Activated effector memory CD4-positive, alpha-beta T cell treated with Interleukin-2 at 50 U/mL for 16 hours (primary cell): ENCODE results near the gene STAT4.
A peak's percentile ranks its signal among the peaks of the same experiment; 100 is the strongest.

Experiments
- DNase-seq: peaks from one replicate; pipeline ENCODE4 v3.0.0-alpha.2; 2020

The STAT4 gene

DNA sequence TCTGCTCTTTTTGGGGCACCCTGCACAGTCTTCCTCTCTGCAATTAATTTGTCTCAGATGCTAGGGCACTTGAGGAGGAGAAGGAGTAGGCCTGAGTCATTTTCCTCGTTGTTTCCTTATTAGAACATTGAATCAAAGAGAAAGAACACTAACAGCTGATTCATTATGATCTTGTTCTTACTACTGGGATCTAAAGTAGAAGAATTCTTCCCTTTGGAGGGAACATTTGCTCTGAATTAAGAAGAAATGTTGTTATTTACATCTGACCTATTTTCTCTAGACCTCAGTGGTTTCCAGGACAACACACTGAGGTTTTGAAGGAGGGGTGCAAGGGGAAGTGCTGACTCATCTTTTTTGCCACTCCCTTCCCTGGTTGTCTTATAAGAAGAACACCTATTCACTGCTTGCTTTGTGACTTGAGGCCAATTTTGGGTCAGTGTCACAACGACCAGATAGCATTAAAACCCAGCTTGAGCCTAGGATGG lies 112.5 kb downstream of the STAT4 start:
- peak; percentile 37 for DNase-seq

DNA sequence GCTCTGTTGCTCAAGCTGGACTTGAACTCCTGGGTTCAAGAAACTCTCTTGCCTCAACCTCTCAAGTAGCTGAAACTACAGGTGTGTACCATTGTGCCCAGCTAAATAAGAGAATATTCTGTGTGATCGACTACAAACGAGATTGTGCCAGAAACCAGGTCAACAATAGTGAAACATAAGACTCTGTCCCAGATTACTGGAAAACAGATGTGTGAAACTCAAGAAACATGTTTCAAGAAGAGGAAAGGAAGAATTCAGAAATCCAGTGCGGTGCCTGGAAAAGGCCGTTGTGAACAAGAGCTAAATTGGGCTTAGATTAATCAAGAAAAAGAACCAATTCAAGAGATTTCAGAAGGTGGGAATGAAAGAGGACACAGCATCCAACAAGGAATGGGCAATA lies 113.4 kb downstream of the STAT4 start:
- no peak for DNase-seq

DNA sequence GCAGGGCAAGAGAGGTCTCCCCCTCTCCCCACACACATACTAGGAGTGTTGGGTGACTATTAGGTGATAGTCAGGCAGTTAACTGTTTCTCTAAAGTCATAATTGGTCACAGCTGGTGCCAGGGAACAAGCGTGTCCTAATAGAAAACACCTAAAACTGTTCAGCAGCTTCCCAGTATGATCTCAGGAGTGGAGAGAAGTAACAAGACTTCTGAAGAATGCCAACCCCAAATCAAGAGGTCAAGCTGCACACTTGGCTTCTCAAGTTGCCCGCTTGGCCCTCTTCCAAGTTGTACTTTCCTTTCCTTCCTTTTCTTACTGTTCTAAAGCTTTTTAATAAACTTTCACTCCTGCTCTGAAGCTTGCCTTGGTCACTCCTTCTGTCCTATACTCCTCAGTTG lies 114.4 kb downstream of the STAT4 start:
- DNase-seq, result no peak

GRCh38 chr2:191032588-191033429 lies 118.0 kb downstream of the STAT4 start:
- no peak for DNase-seq

DNA sequence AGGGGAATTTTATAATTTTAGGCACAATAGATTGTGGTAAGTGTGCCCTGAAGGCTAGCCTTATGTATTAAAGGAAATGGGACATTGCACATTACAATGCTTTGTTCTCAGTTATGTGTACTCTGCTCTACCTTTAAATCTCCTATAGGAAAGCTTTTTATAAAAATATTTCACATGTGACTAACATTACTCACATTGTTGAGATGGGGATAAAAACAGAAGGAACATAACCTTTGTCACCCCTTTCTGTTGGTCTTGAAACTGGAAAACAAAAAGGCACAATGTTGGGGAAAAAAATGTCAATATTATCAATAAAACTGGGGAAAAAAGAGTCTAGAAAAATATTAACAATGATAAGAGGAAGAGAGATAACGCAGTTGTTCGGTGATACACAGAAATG lies 119.5 kb downstream of the STAT4 start:
- DNase-seq, result no peak

GRCh38 chr2:191030521-191031154 lies 120.2 kb downstream of the STAT4 start:
- no peak for DNase-seq

DNA sequence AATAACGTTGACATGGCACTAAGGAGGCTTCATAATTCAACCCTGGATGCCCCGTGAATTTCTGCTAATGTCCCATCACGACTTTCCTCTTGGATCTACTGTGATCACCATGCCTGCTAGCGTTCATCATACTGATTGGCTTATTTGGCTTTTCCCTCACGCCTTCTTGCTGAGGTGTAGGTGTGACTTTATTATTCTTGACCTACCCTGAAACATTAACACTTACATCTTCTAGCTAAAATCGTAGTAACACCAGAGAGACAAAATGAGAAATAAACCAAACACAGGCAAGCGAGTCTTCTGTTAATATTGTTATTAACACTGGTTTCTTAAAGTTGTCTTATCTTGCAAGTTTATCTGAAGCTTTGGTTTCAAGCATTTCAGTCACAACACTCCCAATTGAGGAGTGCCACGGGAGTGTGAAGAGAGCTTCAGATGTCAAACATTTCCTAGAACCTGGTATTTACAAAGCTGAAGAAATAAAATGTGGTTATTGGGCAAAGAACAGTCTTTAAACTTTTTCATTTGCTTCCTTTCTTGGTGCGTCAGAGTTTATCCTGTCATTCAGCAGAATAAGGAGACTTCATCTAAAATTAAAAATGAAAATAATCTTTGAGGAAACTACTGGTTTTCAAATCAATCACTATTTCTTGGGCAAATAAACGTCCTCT lies 121.4 kb downstream of the STAT4 start:
- no peak for DNase-seq

GRCh38 chr2:191026377-191026776 lies 124.4 kb downstream of the STAT4 start:
- no peak for DNase-seq

GRCh38 chr2:191025135-191025534 lies 125.7 kb downstream of the STAT4 start:
- no peak for DNase-seq

DNA sequence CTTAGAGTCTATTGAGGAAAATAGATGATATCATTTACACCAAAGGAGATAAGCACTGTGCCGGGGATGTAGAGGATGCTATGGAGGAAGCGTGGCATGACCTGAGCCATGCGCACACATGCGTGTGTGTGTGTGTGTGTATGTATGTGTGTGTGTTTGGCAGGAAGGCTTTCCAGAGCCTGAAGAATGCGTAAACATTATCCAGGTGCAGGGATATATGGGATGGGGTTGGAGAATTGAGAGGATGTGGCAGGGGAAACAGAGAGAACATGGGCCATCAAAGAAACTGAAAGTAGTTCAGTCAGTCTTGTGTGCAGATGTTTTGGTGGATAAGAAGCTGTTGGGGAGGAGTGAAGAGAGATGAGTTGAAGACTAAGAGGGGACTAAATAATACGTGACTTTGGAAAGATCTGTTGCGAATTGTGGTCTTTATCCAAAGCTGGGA lies 127.5 kb downstream of the STAT4 start:
- DNase-seq, result no peak

DNA sequence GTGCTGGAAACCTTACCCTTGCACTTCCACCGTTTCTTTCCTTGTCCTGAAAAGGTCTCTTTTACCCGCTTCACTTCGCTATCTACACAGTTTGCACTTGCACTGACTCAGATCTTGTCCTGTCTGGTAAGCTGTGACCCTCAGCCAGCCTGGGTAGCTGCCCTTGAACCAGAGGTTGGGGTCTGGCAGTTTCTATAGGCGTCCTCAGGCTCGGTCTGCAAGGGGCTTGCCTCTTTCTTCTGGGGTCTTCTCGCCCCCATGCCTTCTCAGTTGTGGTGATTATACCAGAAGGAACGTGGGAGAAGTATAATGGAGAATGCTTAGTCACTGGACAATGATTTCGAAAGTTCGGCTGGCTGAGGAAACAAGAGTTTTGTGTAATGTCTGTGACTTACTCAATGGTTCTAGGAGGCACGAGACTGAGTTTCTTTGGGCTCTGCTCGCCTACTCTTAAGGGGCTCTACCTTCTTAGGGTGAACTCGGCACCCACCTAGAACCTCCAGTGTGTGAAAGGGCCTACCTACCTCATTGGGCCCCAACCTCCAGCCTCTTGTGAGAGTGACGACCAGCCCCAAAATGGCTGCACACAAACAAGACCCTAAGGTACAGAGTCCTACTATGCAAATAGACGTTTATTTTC lies 129.9 kb downstream of the STAT4 start:
- no peak for DNase-seq

- DNase-seq, result peak; percentile 92
Observed at GRCh38 chr2:191020221-191020741, 130.5 kb downstream of the STAT4 start.

DNA sequence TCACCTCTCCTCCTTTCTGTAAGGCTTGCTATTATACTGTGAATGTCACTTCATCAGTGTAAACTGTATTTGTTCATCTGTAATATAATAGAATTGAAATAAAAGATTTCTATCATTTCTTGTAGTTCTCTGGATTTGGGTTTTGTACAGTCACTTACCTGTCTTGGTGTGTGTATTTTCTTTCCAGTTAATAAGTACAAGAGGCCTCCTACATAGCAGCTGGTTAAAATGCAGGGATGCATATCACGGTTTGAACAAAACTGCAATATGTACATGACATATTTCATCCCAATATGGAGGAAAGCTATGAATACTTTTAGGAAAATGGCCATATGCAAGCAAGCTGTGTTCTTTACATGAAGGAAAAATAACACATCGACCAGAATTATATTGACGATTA lies 131.4 kb downstream of the STAT4 start:
- DNase-seq, result no peak

- DNase-seq, result no peak
Observed at GRCh38 chr2:191018643-191019119, 132.1 kb downstream of the STAT4 start.

DNA sequence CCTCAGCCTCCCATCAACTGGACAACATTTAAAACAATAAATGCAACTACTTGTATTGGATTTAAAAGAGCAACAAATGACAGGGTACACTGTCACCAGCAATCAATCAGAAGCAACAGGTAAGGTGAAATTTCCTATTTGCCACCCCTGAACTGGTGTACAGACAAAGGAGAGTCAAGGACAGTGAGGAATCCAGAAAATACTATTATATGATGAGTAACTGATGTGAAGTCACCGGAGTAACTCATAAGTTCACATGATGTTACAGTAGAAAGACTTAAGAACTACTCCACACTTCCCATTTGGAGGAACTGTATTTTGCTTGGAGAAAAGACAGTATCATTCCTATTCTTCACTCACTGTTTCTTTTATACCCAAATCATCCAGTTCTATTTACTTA lies 132.7 kb downstream of the STAT4 start:
- DNase-seq, result no peak

DNA sequence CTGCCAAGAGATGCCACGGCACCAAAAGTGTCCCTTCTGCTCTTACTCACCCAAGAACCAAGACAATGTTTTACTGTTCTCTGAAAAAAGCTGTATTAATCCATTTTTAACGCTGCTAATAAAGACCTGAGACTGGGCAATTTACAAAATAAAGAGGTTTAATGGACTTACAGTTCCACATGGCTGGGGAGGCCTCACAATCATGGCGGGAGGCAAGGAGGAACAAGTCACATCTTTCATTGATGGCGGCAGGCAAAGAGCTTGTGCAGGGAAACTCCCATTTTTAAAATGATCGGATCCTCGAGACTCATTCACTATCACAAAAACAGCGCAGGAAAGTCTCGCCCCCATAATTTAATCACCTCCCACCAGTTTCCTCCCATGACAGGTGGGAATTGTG lies 135.0 kb downstream of the STAT4 start:
- DNase-seq, result no peak

- DNase-seq, result no peak
Observed at GRCh38 chr2:191015239-191015638, 135.6 kb downstream of the STAT4 start.

DNA sequence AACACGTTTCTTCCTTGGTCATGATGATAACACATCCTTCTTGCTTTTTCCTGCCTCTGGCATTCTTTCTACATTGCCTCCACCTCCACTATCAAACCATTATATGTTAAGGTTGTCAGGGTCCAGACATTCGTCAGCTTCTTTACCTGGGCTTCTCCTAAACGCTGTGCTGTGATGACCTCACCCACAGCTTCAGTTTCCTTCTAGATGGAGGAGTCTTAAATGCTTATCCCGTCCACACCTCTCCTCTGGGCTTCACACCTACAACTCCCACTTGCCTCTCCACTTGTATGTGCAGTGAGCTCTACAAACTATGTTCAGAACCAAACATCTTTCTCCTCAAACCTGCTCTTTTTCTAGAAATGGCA lies 136.2 kb downstream of the STAT4 start:
- DNase-seq, result no peak

DNA sequence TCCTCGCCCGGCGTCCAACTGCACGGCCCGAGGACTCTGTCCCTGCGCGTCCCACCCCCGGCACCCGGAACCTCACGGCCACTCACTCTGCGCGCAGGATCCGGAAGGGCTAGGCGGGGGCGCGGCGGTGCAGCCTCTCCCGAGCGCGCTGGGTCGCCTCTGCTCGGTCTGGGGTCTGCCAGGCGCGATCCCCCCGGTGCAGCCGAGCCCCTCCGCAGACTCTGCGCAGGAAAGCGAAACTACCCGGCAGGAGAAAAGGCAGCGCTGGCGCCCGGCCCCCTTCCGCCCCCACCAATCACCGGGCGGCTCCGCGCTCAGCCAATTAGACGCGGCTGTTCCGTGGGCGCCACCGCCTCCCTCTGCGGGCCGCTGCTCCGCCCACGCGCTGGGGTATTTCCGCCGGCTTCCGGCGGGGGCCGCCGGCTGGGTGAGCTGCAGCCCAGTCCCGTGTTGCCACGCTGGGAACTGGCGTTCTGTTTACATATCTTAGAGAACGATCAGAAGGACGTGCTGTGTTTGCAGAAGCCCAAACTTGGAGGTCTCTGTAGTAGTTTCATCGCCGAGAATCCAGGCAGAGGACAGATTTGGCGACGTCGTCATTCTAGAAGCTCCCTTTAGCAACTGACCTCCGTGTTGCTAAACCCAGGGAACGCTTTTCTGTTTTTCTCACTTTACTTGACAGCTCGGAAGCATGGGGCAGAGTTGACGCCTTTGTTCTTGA lies 136.7 kb downstream of the STAT4 start, which contains the start of gene STAT1:
Gene STAT1 (minus strand): TSS at position 240 of the 721 bp plus-strand sequence. CDS start 4,168 bp downstream, outside the sequence.
- peak; percentile 95 for DNase-seq

GRCh38 chr2:191013682-191013931 lies 137.2 kb downstream of the STAT4 start:
- no peak for DNase-seq

DNA sequence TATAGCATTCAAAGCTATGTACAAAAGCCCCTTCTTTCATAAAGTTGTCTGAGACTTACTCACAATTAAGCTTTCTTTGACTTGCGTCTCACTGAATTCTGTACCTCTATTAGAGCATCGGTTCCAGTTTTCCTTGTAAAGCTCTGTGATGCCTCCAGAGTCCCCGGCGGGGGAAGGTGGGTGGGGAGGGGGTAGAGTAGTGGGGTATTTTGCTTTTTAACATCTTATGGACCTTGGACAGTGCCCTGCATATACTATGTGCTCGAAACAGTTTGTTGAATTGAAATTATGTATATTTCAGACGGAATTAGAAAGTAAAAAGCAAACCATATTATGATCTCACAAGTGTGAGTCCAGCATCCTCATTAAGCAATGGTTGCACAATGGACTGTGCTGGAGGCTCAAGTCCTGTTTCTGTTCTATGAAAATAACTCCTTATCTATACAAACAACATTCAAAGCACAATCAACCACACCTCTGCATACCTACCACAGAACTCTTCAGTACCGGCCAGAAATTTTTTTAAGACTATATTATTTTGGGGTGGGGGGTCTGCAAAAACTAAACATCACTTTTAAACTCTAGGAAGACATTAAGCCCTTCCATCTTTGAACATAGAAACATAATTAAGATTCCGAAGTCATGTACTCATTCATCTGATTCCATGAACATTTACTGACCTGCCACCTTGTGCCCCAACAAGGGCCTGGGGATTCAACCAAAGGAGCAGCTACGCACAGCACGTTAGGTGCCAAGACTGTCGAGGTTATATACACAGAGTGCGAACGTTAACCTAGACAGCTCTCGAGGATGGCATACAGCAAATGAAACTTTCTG lies 137.7 kb downstream of the STAT4 start:
- DNase-seq, result no peak
